CD4-positive, alpha-beta T cell treated with Interferon gamma for 1 hour (primary cell): ENCODE results near the gene FAR2.

Experiments
- DNase-seq: peaks from one replicate; pipeline ENCODE4 v3.0.0-alpha.2; 2020

FAR2 gene

GRCh38 chr12:29208936-29209701, 60.0 kb downstream of the FAR2 start:
- no peak for DNase-seq

GRCh38 chr12:29211696-29212095, 62.6 kb downstream of the FAR2 start:
- DNase-seq = no peak

GRCh38 chr12:29212682-29213403, 63.8 kb downstream of the FAR2 start:
- no peak for DNase-seq

- no peak for DNase-seq
Observed at GRCh38 chr12:29216266-29216665, 67.2 kb downstream of the FAR2 start.

- DNase-seq = no peak
Observed at GRCh38 chr12:29216797-29217575, 67.9 kb downstream of the FAR2 start.

- DNase-seq = no peak
Observed at GRCh38 chr12:29220632-29221336, 71.7 kb downstream of the FAR2 start.

GRCh38 chr12:29222200-29222599, 73.1 kb downstream of the FAR2 start:
- no peak for DNase-seq

- no peak for DNase-seq
Observed at GRCh38 chr12:29223426-29223825, 74.3 kb downstream of the FAR2 start.

- DNase-seq = no peak
Observed at GRCh38 chr12:29223956-29224543, 75.0 kb downstream of the FAR2 start.

GRCh38 chr12:29224572-29224971, 75.5 kb downstream of the FAR2 start:
- no peak for DNase-seq

GRCh38 chr12:29225834-29226233, 76.8 kb downstream of the FAR2 start:
- DNase-seq = no peak

- no peak for DNase-seq
Observed at GRCh38 chr12:29226616-29227015, 77.5 kb downstream of the FAR2 start.

GRCh38 chr12:29228474-29229157, 79.5 kb downstream of the FAR2 start:
- DNase-seq = no peak

GRCh38 chr12:29229158-29229505, 80.1 kb downstream of the FAR2 start:
- no peak for DNase-seq

GRCh38 chr12:29229937-29230336, 80.9 kb downstream of the FAR2 start:
- DNase-seq = no peak

- DNase-seq = no peak
Observed at GRCh38 chr12:29230800-29231560, 81.9 kb downstream of the FAR2 start.

GRCh38 chr12:29232086-29232485, 83.0 kb downstream of the FAR2 start:
- DNase-seq = no peak

- DNase-seq = no peak
Observed at GRCh38 chr12:29234552-29234951, 85.5 kb downstream of the FAR2 start.

GRCh38 chr12:29234965-29235626, 86.0 kb downstream of the FAR2 start:
- no peak for DNase-seq

GRCh38 chr12:29238822-29239291, 89.8 kb downstream of the FAR2 start:
- DNase-seq = no peak

GRCh38 chr12:29239336-29239735, 90.3 kb downstream of the FAR2 start:
- no peak for DNase-seq
